Measurements from ENCODE around the gene RHOBTB1. TPM values are rescaled to one million over a fixed set of nuclear protein-coding genes. Genes with fewer than 3 reads are reported as not detected.
A peak's percentile ranks its signal among the peaks of the same experiment; 100 is the strongest.

The RHOBTB1 gene
- total and polyA plus RNA-seq, 9 of the 15 experiments (the other 6 are each of a cell fraction or from before 2014, with no cell fraction given), result 1.7 to 11.7 (median 9.3) TPM

- peak; percentile 19 for FAIRE-seq
- intact Hi-C loops (cut with micrococcal nuclease) (loop anchor here (5.0 kb wide), 1 partner anchor 788 kb away; no protein-coding TSS in a partner anchor), in situ Hi-C loops (cut with MboI) (no loop called here)
- Histone ChIP-seq H3K4me2 (ENCODE audit: insufficient read depth, low read length) (peak overlapping the region; percentile 56), H3K27ac (ENCODE audit: extremely low read depth, low read depth, low read length) (peak overlapping the region; percentile 77), H3K27me3 (ENCODE audit: control insufficient read depth in 2 of 2, insufficient read depth in 2 of 2, low read length in 2 of 2) (no peaks in the 10 kb centered on the region), H3K4me3 (no peak overlapping the region), H3K36me3 (ENCODE audit: control insufficient read depth, insufficient read depth, low read length) (no peaks in the 10 kb centered on the region), H3K9me1 (ENCODE audit: control insufficient read depth, insufficient read depth, low read length) (no peaks in the 10 kb centered on the region), H2AFZ (ENCODE audit: low read depth, low read length) (peak overlapping the region; percentile 70), H3K79me2 (ENCODE audit: control insufficient read depth, insufficient read depth, low read length) (no peaks in the 10 kb centered on the region), H4K20me1 (replicated peaks; ENCODE audit: control insufficient read depth, insufficient read depth, low read length) (no peaks in the 10 kb centered on the region), H3K9ac (ENCODE audit: insufficient read depth in 1 of 2, low read depth in 2 of 2, low read length in 2 of 2) (peak overlapping the region in 1 of 2 experiments; percentile 9; a peak in 1 of 4 replicates), H3K4me1 (replicated peaks in 1 of 2; ENCODE audit: control insufficient read depth in 2 of 2, insufficient read depth in 2 of 2, low read length in 2 of 2) (peaks cover 14 to 55% of the 10 kb centered on the region in 2 experiments), H3K9me3 (replicated peaks; ENCODE audit: control insufficient read depth, insufficient read depth, low read depth, low read length) (no peaks in the 10 kb centered on the region)
- ChIA-PET POLR2A (interaction anchor here (1.7 to 2.0 kb wide), 2 partner anchors 16 to 152 kb away, joined by 4 to 8 read pairs; no protein-coding TSS in a partner anchor), CTCF (ENCODE audit: low intra/inter-chr PET ratio) (no interaction called here)
- peak in 1 of 4 experiments; percentile 66 for DNase-seq (ENCODE audit: extremely low read depth in 1 of 4, low spot score in 3 of 4)
- no TSS peak for BruUV-seq (replicated peaks)
- WGBS (ENCODE audit: insufficient coverage, low coverage, missing lambda C conversion rate), result 10% methylated on average over 3 of the region's 3 CpGs
- ATAC-seq, result peak; percentile 55
- TF ChIP-seq GTF2A2 (tag; IDR thresholded peaks at IDR 0.05) (no peak), MEIS2 (IDR thresholded peaks at IDR 0.05; ENCODE audit: partially characterized antibody) (peak; percentile 25), PRPF4 (IDR thresholded peaks at IDR 0.05; ENCODE audit: insufficient read depth, low read depth, low read length, poor library complexity, severe bottlenecking) (no peak), ZNF239 (CRISPR knock-in tag; IDR thresholded peaks at IDR 0.05) (no peak), ZFP36 (IDR thresholded peaks at IDR 0.05; ENCODE audit: low read depth, low read length, partially characterized antibody) (no peak), KDM1A (IDR thresholded peaks at IDR 0.05) (peak; percentile 45 to 62; a peak in 3 of 4 replicates), BHLHE40 (IDR thresholded peaks at IDR 0.05; ENCODE audit: low read length) (no peak), THRAP3 (IDR thresholded peaks at IDR 0.05; ENCODE audit: borderline replicate concordance) (no peak), ZBTB7A (IDR thresholded peaks at IDR 0.05; ENCODE audit: borderline replicate concordance, control insufficient read depth, low read depth, low read length) (no peak), NFIC (IDR thresholded peaks at IDR 0.05) (0 out of 2 replicates have a peak, but pooled peaks have one; percentile 5), ZNF707 (CRISPR knock-in tag; conservative IDR thresholded peaks at IDR 0.05) (no peak), NBN (IDR thresholded peaks at IDR 0.05; ENCODE audit: low read depth) (peak; percentile 33; the same call in 1 of the 2 replicates), ZNF507 (tag; conservative IDR thresholded peaks at IDR 0.05) (no peak), SMAD3 (CRISPR knock-in tag; conservative IDR thresholded peaks at IDR 0.05) (0 out of 2 replicates have a peak, but pooled peaks have one; percentile 13), RBM34 (IDR thresholded peaks at IDR 0.05; ENCODE audit: borderline replicate concordance, insufficient read depth, low read length) (no peak), ZNF75A (CRISPR knock-in tag; IDR thresholded peaks at IDR 0.05) (no peak), ARID2 (IDR thresholded peaks at IDR 0.05) (no peak), CHAMP1 (IDR thresholded peaks at IDR 0.05) (peak; percentile 78; the same call in 1 of the 2 replicates), ZNF224 (CRISPR knock-in tag; IDR thresholded peaks at IDR 0.05) (no peak), RFX7 (CRISPR knock-in tag; IDR thresholded peaks at IDR 0.05) (no peak), TGIF2 (CRISPR knock-in tag; IDR thresholded peaks at IDR 0.05) (no peak), THRB (CRISPR knock-in tag; conservative IDR thresholded peaks at IDR 0.05) (0 out of 2 replicates have a peak, but pooled peaks have one; percentile 31)
Measured at GRCh38 chr10:60979667-60980104, 35.7 kb upstream of the RHOBTB1 start.

Data from K562 (cell line).